Activated naive CD4-positive, alpha-beta T cell treated with anti-CD3 and anti-CD28 coated beads for 36 hours (primary cell): Measurements from ENCODE around the gene UQCRH. TPM values are rescaled to one million over a fixed set of nuclear protein-coding genes. Genes with fewer than 3 reads are reported as not detected.

ENCODE experiments used
- CTCF ChIA-PET: fragments of 350-600 bp; sonication (Branson Sonifier 250); formaldehyde crosslinking; loops from one replicate; lab custom pipeline; 2021; ENCODE audit warnings: antibody characterized with exemption; lab: Charles Lee
- DNase-seq: peaks from one replicate; pipeline ENCODE4 v3.0.0-alpha.2; 2020
- H3K27ac Mint-ChIP-seq: one replicate; pipeline ENCODE4 v1.8.0; 2021; ENCODE audit warnings: mild to moderate bottlenecking, mixed read lengths
- H3K27me3 Mint-ChIP-seq: one replicate; pipeline ENCODE4 v1.8.0; 2021; ENCODE audit warnings: low read depth, mixed read lengths
- H3K36me3 Mint-ChIP-seq: one replicate; pipeline ENCODE4 v1.8.0; 2021; ENCODE audit warnings: low read depth, mixed read lengths
- H3K4me1 Mint-ChIP-seq: one replicate; pipeline ENCODE4 v1.8.0; 2021; ENCODE audit warnings: low read depth, mixed read lengths
- H3K4me3 Mint-ChIP-seq: one replicate; pipeline ENCODE4 v1.8.0; 2021; ENCODE audit warnings: mild to moderate bottlenecking, moderate library complexity, mixed read lengths
- H3K9me3 Mint-ChIP-seq: one replicate; pipeline ENCODE4 v1.8.0; 2021; ENCODE audit warnings: mixed read lengths
- intact Hi-C: fragments of 100-400 bp; cut with micrococcal nuclease; formaldehyde crosslinking; loops from one replicate; pipeline ENCODE4 v1.15.1; 2023
- total RNA-seq, 2 experiments: library from RNA; stranded (reverse); gene quantifications; one replicate each; pipeline ENCODE4 v1.2.3, GENCODE V29; 2021

UQCRH gene
- total RNA-seq, result 100 to 1,000 TPM; 403 to 409 TPM

DNA sequence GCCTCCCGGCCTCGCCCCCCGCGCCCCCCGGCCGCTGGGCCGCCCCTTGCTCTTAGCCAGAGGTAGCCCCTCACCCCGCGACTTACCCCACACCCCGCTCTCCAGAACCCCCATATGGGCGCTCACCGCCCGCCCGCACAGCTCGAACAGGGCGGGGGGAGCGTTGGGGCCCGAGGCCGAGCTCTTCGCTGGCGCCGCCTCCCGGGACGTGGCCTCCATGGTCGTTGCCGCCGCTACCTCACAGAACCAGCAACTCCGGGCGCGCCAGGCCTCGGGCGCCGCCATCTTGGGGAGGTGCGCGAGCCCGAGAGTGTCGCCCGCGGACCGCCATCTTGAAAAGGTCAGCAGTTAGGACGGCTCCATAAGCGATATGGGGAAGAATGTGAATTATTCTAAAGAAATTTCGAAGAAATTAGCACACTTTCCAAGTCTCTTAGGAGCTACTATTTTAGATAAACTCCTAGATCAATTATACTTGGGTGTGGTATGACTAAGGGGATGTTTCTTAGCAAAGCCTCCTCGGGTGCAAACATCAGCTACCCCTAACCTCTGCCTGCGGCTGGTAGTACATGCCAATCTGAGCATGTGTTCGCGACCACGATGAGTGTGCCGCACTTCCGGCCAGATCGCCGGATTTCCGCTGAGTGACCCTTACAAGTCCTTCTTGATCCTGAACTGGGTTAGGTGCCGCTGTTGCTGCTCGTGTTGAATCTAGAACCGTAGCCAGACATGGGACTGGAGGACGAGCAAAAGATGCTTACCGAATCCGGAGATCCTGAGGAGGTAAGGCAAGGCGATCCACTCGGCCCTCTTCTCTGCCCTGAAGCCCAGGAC lies at the start of gene UQCRH, which contains the start of gene LRRC41:
TSS of gene UQCRH (plus strand) at position 661 of the 834 bp plus-strand sequence. CDS start at position 730, 69 bp downstream.
TSS of gene LRRC41 (minus strand) at position 579 of the 834 bp plus-strand sequence. CDS start at position 285, 294 bp downstream.
- peak; percentile 93 for DNase-seq
- intact Hi-C loops, result loop anchor here (1.0 kb wide), 3 partner anchors 37 to 616 kb away; partner anchors contain the start of gene NSUN4
- Mint-ChIP-seq H3K27ac (peak within 1 kb of the TSS; percentile 94), H3K9me3 (no peaks in the 10 kb centered on the region), H3K27me3 (no peaks in the 10 kb centered on the region), H3K4me1 (peaks cover 45% of the 10 kb centered on the region), H3K4me3 (peak within 1 kb of the TSS; percentile 98), H3K36me3 (peaks cover 21% of the 10 kb centered on the region)
- CTCF ChIA-PET, result interaction anchor here (0.6 to 1.7 kb wide), 7 partner anchors 15 to 255 kb away, joined by 3 to 6 read pairs (median 4); partner anchors contain the start of gene RAD54L

DNA sequence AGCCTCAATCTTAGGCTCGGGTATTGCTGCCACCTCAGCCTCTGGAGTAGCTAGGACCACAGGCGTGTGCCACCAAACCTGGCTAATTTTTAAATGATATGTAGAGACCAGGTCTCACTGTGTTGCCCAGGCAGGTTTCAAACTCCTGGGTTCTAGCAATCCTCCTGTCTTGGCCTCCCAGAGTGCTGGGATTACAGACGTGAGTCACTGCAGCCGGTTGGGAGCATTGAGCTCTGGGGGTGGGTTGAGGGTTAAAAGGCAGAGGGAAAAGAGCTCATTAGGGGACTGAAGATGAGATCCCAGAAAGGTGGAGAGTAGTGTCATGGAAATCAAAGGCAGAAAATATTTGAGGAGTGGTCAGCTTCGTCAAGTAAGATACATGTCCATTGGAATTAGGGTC lies 48.8 kb upstream of the UQCRH start:
- Mint-ChIP-seq H3K27ac (no peak overlapping the region), H3K4me1 (peaks cover 8% of the 10 kb centered on the region), H3K36me3 (peaks cover 68% of the 10 kb centered on the region), H3K9me3 (no peaks in the 10 kb centered on the region), H3K4me3 (no peak overlapping the region), H3K27me3 (no peaks in the 10 kb centered on the region)
- no peak for DNase-seq
- intact Hi-C loops, result no loop called here
- CTCF ChIA-PET, result interaction anchor here (1.3 kb wide), 1 partner anchor 31 kb away, joined by 5 read pairs; no protein-coding TSS in a partner anchor

DNA sequence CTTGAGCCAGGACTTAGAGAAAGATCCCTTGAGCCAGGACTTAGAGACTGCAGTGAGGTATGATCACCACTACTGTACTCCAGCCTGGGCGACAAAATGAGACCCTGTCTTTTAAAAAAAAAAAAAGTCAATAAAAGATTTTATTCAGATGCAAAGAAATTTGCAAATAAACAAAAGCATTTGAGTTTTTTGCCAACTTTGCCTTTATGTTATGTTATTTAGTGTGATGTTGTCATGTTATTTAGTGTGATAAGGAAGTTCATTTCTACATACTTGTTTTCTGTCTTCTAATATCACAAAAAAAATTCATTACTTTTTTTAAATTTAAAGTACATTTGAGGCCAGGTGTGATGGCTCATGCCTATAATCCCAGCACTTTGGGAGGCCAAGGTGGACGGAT lies 47.0 kb upstream of the UQCRH start:
- no peak overlapping the region for H3K4me3 Mint-ChIP-seq
- H3K9me3 Mint-ChIP-seq, result no peaks in the 10 kb centered on the region
- peaks cover 7% of the 10 kb centered on the region for H3K4me1 Mint-ChIP-seq
- CTCF ChIA-PET, result no interaction called here
- H3K36me3 Mint-ChIP-seq, result peaks cover 71% of the 10 kb centered on the region
- no peak overlapping the region for H3K27ac Mint-ChIP-seq
- H3K27me3 Mint-ChIP-seq, result no peaks in the 10 kb centered on the region
- no peak for DNase-seq
- intact Hi-C loops, result no loop called here

DNA sequence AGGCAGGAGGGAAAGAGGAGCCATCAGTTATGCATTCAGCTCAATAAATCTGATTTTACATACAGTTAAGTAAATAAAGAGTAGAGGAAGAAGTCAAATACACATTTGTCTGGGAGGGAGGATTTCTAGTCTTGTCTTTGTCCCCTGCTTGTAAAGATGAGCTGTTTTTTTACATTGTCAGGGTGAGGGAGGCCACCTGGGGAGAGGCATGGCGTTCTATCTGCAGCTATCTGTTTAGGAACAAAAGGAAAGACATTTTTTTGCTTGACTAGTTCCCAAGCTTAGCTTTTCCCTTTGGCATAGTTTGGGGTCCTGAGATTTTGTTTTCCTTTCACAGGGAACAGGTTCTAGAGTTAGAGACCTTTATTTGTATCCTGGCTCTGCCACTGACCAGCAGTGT lies 41.0 kb upstream of the UQCRH start:
- H3K4me3 Mint-ChIP-seq, result no peak overlapping the region
- peaks cover 83% of the 10 kb centered on the region for H3K36me3 Mint-ChIP-seq
- no peak overlapping the region for H3K27ac Mint-ChIP-seq
- intact Hi-C loops, result no loop called here
- H3K4me1 Mint-ChIP-seq, result no peaks in the 10 kb centered on the region
- H3K9me3 Mint-ChIP-seq, result no peaks in the 10 kb centered on the region
- no peaks in the 10 kb centered on the region for H3K27me3 Mint-ChIP-seq
- CTCF ChIA-PET, result interaction anchor here (0.7 kb wide), 1 partner anchor 42 kb away, joined by 3 read pairs; no protein-coding TSS in a partner anchor
- DNase-seq, result no peak

GRCh38 chr1:46263146-46263545 lies 40.4 kb upstream of the UQCRH start:
- DNase-seq, result no peak
- H3K27me3 Mint-ChIP-seq, result no peaks in the 10 kb centered on the region
- no peak overlapping the region for H3K27ac Mint-ChIP-seq
- no peaks in the 10 kb centered on the region for H3K4me1 Mint-ChIP-seq
- no peaks in the 10 kb centered on the region for H3K9me3 Mint-ChIP-seq
- CTCF ChIA-PET, result interaction anchor here (0.7 kb wide), 1 partner anchor 41 kb away, joined by 3 read pairs; no protein-coding TSS in a partner anchor
- intact Hi-C loops, result no loop called here
- peaks cover 87% of the 10 kb centered on the region for H3K36me3 Mint-ChIP-seq
- no peak overlapping the region for H3K4me3 Mint-ChIP-seq

- H3K9me3 Mint-ChIP-seq, result no peaks in the 10 kb centered on the region
- no peaks in the 10 kb centered on the region for H3K27me3 Mint-ChIP-seq
- DNase-seq, result no peak
- no peaks in the 10 kb centered on the region for H3K4me1 Mint-ChIP-seq
- peaks cover 90% of the 10 kb centered on the region for H3K36me3 Mint-ChIP-seq
- no peak overlapping the region for H3K4me3 Mint-ChIP-seq
- intact Hi-C loops, result no loop called here
- CTCF ChIA-PET, result no interaction called here
- no peak overlapping the region for H3K27ac Mint-ChIP-seq
Observed at GRCh38 chr1:46268578-46268977, 34.9 kb upstream of the UQCRH start.

GRCh38 chr1:46274225-46275029 lies 29.1 kb upstream of the UQCRH start:
- no peaks in the 10 kb centered on the region for H3K9me3 Mint-ChIP-seq
- H3K4me3 Mint-ChIP-seq, result no peak overlapping the region
- no peak for DNase-seq
- H3K27ac Mint-ChIP-seq, result no peak overlapping the region
- no peaks in the 10 kb centered on the region for H3K4me1 Mint-ChIP-seq
- CTCF ChIA-PET, result interaction anchor here (0.6 kb wide), 1 partner anchor 30 kb away, joined by 3 read pairs; no protein-coding TSS in a partner anchor
- peaks cover 81% of the 10 kb centered on the region for H3K36me3 Mint-ChIP-seq
- no peaks in the 10 kb centered on the region for H3K27me3 Mint-ChIP-seq
- intact Hi-C loops, result no loop called here

DNA sequence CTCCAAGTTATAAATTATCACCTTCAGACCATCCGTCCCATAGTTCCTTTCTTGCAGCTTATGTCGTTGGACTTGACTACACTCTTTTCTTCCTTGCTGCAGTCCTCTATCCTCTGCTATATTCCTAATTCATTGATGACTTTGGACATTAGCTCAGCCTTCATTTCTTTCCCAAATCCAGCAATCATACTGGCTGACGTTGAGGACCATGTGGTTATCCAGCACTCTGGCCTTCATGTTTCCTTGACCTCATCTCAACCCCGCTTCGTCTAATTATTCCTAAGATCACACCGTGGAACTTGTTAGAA lies 28.5 kb upstream of the UQCRH start:
- CTCF ChIA-PET, result no interaction called here
- H3K4me1 Mint-ChIP-seq, result no peaks in the 10 kb centered on the region
- no peaks in the 10 kb centered on the region for H3K9me3 Mint-ChIP-seq
- H3K4me3 Mint-ChIP-seq, result no peak overlapping the region
- intact Hi-C loops, result no loop called here
- DNase-seq, result no peak
- H3K27me3 Mint-ChIP-seq, result no peaks in the 10 kb centered on the region
- H3K36me3 Mint-ChIP-seq, result peaks cover 75% of the 10 kb centered on the region
- H3K27ac Mint-ChIP-seq, result no peak overlapping the region

- Mint-ChIP-seq H3K4me3 (no peak overlapping the region), H3K27me3 (no peaks in the 10 kb centered on the region), H3K4me1 (no peaks in the 10 kb centered on the region), H3K36me3 (peaks cover 68% of the 10 kb centered on the region), H3K9me3 (no peaks in the 10 kb centered on the region), H3K27ac (no peak overlapping the region)
- DNase-seq, result no peak
- CTCF ChIA-PET, result interaction anchor here (1.1 to 1.3 kb wide), 2 partner anchors 8 to 50 kb away, joined by 3 read pairs; no protein-coding TSS in a partner anchor
- intact Hi-C loops, result no loop called here
Observed at GRCh38 chr1:46277658-46278373, 25.7 kb upstream of the UQCRH start.

- Mint-ChIP-seq H3K4me3 (no peak overlapping the region), H3K36me3 (peaks cover 61% of the 10 kb centered on the region), H3K27me3 (no peaks in the 10 kb centered on the region), H3K9me3 (no peaks in the 10 kb centered on the region), H3K27ac (no peak overlapping the region), H3K4me1 (no peaks in the 10 kb centered on the region)
- CTCF ChIA-PET, result interaction anchor here (0.6 to 0.7 kb wide), 2 partner anchors 11 to 1097 kb away, joined by 3 to 4 read pairs; no protein-coding TSS in a partner anchor
- no peak for DNase-seq
- intact Hi-C loops, result no loop called here
Observed at GRCh38 chr1:46278807-46279206, 24.7 kb upstream of the UQCRH start.

DNA sequence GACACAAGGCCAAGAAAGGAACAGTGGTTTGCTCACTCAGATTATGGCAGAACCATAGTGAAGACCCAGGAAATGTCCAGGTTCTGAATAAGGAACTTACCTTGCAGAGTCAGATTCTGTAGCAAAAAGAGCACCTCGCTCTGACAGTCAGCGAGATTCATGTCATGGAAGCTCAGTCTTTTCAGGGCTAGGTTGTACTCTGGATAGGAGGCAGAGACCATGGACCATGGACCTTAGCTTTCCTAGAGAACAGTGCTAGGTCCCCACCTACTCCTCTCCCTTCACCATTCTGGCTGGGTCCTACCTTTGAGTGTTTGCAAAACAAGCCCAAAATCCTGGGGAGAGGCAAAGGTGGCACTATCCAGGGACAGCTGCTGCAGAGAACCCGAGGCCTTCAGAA lies 23.4 kb upstream of the UQCRH start:
- H3K36me3 Mint-ChIP-seq, result peaks cover 53% of the 10 kb centered on the region
- DNase-seq, result no peak
- no peak overlapping the region for H3K27ac Mint-ChIP-seq
- no peak overlapping the region for H3K4me3 Mint-ChIP-seq
- intact Hi-C loops, result no loop called here
- CTCF ChIA-PET, result no interaction called here
- no peaks in the 10 kb centered on the region for H3K9me3 Mint-ChIP-seq
- H3K4me1 Mint-ChIP-seq, result no peaks in the 10 kb centered on the region
- H3K27me3 Mint-ChIP-seq, result no peaks in the 10 kb centered on the region

- peaks cover 48% of the 10 kb centered on the region for H3K36me3 Mint-ChIP-seq
- intact Hi-C loops, result no loop called here
Observed at GRCh38 chr1:46281021-46281420, 22.5 kb upstream of the UQCRH start.

More at GRCh38 chr1:46281021-46281420, 22.5 kb upstream of the UQCRH start:
- Mint-ChIP-seq H3K27ac (no peak overlapping the region), H3K4me3 (no peak overlapping the region), H3K27me3 (no peaks in the 10 kb centered on the region), H3K4me1 (peaks cover 6% of the 10 kb centered on the region), H3K9me3 (no peaks in the 10 kb centered on the region)
- DNase-seq, result no peak
- CTCF ChIA-PET, result interaction anchor here (0.7 kb wide), 1 partner anchor 24 kb away, joined by 4 read pairs; no protein-coding TSS in a partner anchor
